Fibroblast of the aortic adventitia (primary cell): ENCODE results near the gene BEND3. TPM values are rescaled to one million over a fixed set of nuclear protein-coding genes. Genes with fewer than 3 reads are reported as not detected.

Experiments
- DNase-seq: peaks from one replicate; pipeline ENCODE4 v3.0.0-alpha.2; 2010; ENCODE audit warnings: low read depth
- H3K4me3 ChIP-seq: 2 replicates; pipeline ENCODE4 v1.5.1; 2011; ENCODE audit warnings: low read depth, mild to moderate bottlenecking, control low read depth, low read length, moderate library complexity
- total RNA-seq: library from RNA; depleted of rRNA; stranded (reverse); fragments of >200 nt; gene quantifications from 2 replicates; pipeline ENCODE4 v1.2.3, GENCODE V29; 2012; ENCODE audit warnings: low replicate concordance
- TF ChIP-seq, protein P1 (sequence below): IDR thresholded peaks from 2 replicates; pipeline ENCODE4 v1.5.1; 2011; ENCODE audit warnings: mild to moderate bottlenecking, low read length, control low read depth, inconsistent platforms; ENCODE audit not compliant: insufficient read depth

BEND3 gene
- total RNA-seq, 1 donor: 1.9 TPM

DNA sequence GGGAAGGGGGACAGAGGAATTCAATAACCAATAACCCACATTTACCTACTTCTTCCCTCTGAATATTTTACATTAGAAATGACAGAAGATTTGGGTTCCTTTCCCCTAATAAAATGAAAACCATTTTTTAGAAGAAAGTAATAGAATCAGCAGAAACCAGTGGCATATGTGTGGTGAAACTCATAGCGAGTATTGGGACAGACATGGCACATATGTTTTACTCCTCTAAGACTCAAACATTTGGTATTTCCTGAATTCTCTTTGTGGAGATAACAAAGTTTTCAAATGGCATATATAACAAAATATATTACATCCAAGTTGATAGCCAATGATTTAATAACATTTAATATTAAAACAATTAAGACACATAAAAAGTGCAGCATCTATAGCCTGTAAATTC lies 12.9 kb upstream of the BEND3 start:
- no peak overlapping the region for H3K4me3 ChIP-seq
- DNase-seq: peak; percentile 63
- TF ChIP-seq, protein P1, sequence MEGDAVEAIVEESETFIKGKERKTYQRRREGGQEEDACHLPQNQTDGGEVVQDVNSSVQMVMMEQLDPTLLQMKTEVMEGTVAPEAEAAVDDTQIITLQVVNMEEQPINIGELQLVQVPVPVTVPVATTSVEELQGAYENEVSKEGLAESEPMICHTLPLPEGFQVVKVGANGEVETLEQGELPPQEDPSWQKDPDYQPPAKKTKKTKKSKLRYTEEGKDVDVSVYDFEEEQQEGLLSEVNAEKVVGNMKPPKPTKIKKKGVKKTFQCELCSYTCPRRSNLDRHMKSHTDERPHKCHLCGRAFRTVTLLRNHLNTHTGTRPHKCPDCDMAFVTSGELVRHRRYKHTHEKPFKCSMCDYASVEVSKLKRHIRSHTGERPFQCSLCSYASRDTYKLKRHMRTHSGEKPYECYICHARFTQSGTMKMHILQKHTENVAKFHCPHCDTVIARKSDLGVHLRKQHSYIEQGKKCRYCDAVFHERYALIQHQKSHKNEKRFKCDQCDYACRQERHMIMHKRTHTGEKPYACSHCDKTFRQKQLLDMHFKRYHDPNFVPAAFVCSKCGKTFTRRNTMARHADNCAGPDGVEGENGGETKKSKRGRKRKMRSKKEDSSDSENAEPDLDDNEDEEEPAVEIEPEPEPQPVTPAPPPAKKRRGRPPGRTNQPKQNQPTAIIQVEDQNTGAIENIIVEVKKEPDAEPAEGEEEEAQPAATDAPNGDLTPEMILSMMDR: no peak

- no peak overlapping the region for H3K4me3 ChIP-seq
- TF ChIP-seq, protein P1: no peak
- no peak for DNase-seq
These were observed 10.5 kb upstream of the BEND3 start for GRCh38 chr6:107125771-107126170.

GRCh38 chr6:107124934-107125348 lies 9.6 kb upstream of the BEND3 start:
- TF ChIP-seq, protein P1: no peak
- no peak overlapping the region for H3K4me3 ChIP-seq
- no peak for DNase-seq

DNA sequence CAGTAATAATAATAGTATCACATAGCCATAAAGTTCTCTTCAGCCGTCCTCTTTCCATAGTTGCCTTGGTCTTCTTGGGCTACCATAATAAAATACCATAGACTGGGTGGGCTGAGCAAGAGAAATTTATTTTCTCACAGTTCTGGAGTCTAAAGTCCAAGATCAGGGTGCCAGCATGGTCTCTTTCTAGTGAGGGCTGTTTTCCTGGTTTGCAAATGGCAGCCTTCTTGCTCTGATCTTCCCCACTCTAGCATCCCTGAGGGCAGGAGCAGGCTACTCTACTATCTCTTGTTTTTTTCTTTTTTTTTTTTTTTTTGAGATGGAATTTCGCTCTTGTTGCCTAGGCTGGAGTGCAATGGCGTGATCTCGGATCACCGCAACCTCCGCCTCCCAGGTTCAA lies 8.2 kb upstream of the BEND3 start:
- TF ChIP-seq, protein P1: no peak

DNA sequence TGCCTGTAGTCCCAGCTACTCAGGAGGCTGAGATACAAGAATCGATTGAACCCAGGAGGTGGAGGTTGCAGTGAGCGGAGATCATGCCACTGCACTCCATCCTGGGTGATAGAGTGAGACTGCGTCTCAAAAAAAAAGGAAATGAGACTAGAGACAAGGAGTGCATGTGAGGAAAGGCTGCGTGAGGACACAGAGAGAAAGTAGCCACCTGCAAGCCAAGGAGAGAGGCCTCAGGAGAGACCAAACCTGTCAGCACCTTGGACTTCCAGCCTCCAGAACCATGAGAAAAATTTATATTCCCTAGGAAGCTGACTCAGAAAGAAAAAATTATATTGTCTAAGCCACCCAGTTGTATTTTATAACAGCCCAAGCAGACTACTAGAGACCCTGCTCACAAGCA lies 7.4 kb upstream of the BEND3 start:
- no peak overlapping the region for H3K4me3 ChIP-seq
- no peak for DNase-seq
- TF ChIP-seq, protein P1: no peak

More for the DNA sequence above, 8.2 kb upstream of the BEND3 start:
- no peak overlapping the region for H3K4me3 ChIP-seq
- DNase-seq: no peak

- no peak for DNase-seq
- TF ChIP-seq, protein P1: no peak
- no peak overlapping the region for H3K4me3 ChIP-seq
These were observed 6.7 kb upstream of the BEND3 start for GRCh38 chr6:107121964-107122495.

DNA sequence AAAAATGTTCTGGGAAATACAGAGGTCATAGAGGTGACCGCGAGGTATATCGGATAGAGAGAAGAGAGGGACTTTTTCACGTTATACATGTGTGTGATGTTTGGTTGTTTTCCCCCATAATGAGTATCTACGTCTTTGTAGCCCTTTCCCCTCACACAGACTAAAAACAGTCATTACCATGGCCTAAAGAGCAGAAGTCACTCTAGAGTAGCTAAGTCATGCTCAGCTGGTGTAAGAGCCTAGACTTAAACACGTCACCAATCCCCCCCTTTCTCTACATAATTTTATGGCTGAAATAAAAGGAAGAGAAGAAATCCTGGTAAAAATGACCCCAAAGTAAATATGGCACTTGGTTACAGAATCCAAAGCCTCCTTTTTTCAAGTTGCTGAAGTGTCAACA lies 6.0 kb upstream of the BEND3 start:
- H3K4me3 ChIP-seq: no peak overlapping the region
- TF ChIP-seq, protein P1: no peak
- no peak for DNase-seq
